ENCODE data around the gene ABCB6. TPM values are rescaled to one million over a fixed set of nuclear protein-coding genes. Genes with fewer than 3 reads are reported as not detected.

ABCB6 gene
- total RNA-seq (2013; cell fraction: nucleolus; rRNA removed): 40.5 and 41.4 TPM in 2 replicates
- 15.4 and 16.9 TPM in 2 replicates for total RNA-seq (2014; rRNA removed)
- 8.8 TPM in 2 replicates for total RNA-seq (2014; rRNA removed; fragmentation: Illumina TruSeq; extraction: Trizol)
- 13.2 and 13.9 TPM in 2 replicates for total RNA-seq (2021)
- polyA plus RNA-seq (2011; ENCODE audit: low read depth): 11.6 TPM
- polyA plus RNA-seq (2011; rRNA removed): 9.7 and 21.8 TPM in 2 replicates
- polyA plus RNA-seq (2011; cell fraction: cytosol; rRNA removed): 10.1 and 12.4 TPM in 2 replicates
- polyA plus RNA-seq (2011; cell fraction: nucleus; rRNA removed): 84.9 and 122 TPM in 2 replicates
- 20.7 and 25.0 TPM in 2 replicates for polyA plus RNA-seq (2012)
- polyA plus RNA-seq (2014; fragmentation: Illumina TruSeq; extraction: Trizol): 9.8 and 14.3 TPM in 2 replicates
- polyA plus RNA-seq (2014; fragmentation: Nextera tagmentation; extraction: Ambion mirVana): 10 to 100 TPM in 1 of 2 experiments, 1 to 10 TPM in 1; 2.3 to 10.1 TPM
- polyA plus RNA-seq (2014; rRNA removed): 9.8 and 14.6 TPM in 2 replicates
- 10 to 100 TPM; 20.0 to 22.1 TPM for polyA plus RNA-seq (2016; fragmentation: Nextera tagmentation; extraction: Ambion mirVana)
- polyA minus RNA-seq (2011; rRNA and poly(A)+ RNA removed): 19.2 and 24.5 TPM in 2 replicates
- 6.9 and 7.4 TPM in 2 replicates for polyA minus RNA-seq (2011; cell fraction: cytosol; rRNA and poly(A)+ RNA removed)
- polyA minus RNA-seq (2011; cell fraction: nucleus; rRNA and poly(A)+ RNA removed): 27.6 and 43.4 TPM in 2 replicates
- percentile 70 among the genes with signal in this experiment for Bru-seq, nascent RNA
- BruChase-seq, experiment 1, labeled RNA remaining after a 6-hour chase: percentile 79 among the genes with signal in this experiment
- BruChase-seq, experiment 2, labeled RNA remaining after a 2-hour chase: percentile 81 among the genes with signal in this experiment
- long read RNA-seq, experiment 1, partial matches to known transcripts: 0 of 2 reads
- long read RNA-seq, experiment 1, other reads (novel, unspliced or antisense): 0 of 2 reads
- long read RNA-seq, experiment 2, transcript ABCB6-201 (19 exons, 3,045 nt): major isoform, 6 of 13 reads
- long read RNA-seq, experiment 2, partial matches to known transcripts: 4 of 13 reads
- long read RNA-seq, experiment 2, other reads (novel, unspliced or antisense): 3 of 13 reads

DNA sequence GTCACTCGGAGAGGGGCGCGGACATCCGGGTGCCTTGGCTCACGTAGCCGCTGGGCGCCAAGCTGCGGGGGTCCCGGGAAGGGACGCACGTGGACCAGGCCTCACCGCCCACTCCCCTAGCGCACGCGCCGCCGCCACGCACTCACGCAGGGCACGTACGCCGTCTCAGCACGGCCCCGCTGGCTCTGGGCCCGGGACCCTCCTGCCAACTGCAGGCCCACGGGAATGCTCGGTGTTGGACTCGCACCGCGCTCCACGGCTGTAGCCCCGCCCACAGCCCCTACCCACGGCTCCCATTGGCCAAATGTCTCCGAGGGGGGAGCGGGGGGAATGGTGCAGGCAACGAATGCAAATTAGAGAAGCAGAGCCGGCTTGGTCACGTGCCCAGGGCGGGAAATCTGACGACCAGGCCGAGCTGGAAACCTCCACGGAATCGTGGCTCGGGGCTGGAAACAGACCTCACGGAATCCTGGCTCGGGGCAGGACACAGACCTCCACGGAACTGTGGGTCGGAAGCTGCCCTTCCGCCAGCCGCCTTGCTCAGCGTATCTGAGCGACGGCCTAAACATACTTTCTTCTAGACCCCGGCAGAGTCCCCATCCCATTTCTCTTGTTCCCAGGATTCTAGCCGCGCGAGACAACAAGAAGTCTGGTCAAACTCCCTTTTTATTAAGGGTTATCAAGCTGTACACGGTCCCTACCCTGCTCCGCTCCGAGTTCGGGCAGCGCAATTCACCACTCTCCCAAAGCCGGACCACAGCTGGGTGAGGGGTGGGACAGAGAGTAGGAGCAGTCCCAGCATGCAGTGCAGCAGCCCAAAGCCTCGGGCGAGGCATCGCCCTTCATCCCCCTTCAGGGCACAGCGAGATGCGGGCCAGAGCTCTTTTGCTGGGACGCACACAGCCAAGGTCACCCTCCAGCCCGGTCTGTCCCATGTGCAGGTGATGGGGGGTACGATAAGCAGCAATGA is at the start of gene ABCB6:
TSS of gene ABCB6 (minus strand) at position 227 of the 970 bp plus-strand sequence. CDS start 285 bp downstream, outside the sequence.
- no peaks in the 10 kb centered on the region for H3K9me3 ChIP-seq (replicated peaks; ENCODE audit: control insufficient read depth, insufficient read depth, low read length)
- in situ Hi-C loops (cut with MboI): no loop called here
- H4K20me1 ChIP-seq (ENCODE audit: control insufficient read depth, insufficient read depth): no peaks in the 10 kb centered on the region; the same call in 1 of the 2 replicates
- peak within 1 kb of the TSS; percentile 99 for H3K4me2 ChIP-seq (ENCODE audit: control insufficient read depth, insufficient read depth)
- intact Hi-C loops (cut with micrococcal nuclease; ENCODE audit: unreplicated experiment): loop anchor here (2.0 kb wide), 1 partner anchor 76 kb away; no protein-coding TSS in a partner anchor
- peak; percentile 92 for FAIRE-seq
- peak within 1 kb of the TSS; percentile 76 for H3K9ac ChIP-seq (ENCODE audit: control insufficient read depth, insufficient read depth, low read length)
- WGBS (ENCODE audit: insufficient coverage, insufficient replicate concordance, low lambda C conversion rate, missing lambda C conversion rate): 28% methylated on average over 71 of the region's 71 CpGs
- ChIA-PET POLR2A (interaction anchor here (0.6 to 3.8 kb wide), 9 partner anchors 11 to 332 kb away, joined by 3 to 21 read pairs (median 5); partner anchors contain the start of genes ANKZF1, ATG9A, CNPPD1 and GLB1L), RAD21 (ENCODE audit: unreplicated experiment) (interaction anchor here (0.9 to 2.2 kb wide), 3 partner anchors 11 to 59 kb away, joined by 3 to 11 read pairs (median 4); partner anchors contain the start of genes ANKZF1 and ATG9A), SMC1A (ENCODE audit: uncharacterized antibody, unreplicated experiment) (interaction anchor here (0.7 to 1.8 kb wide), 8 partner anchors 10 to 61 kb away, joined by 3 to 8 read pairs (median 4); partner anchors contain the start of genes ANKZF1, ATG9A, CNPPD1 and GLB1L), CTCF (interaction anchor here (0.6 to 1.7 kb wide), 4 partner anchors 9 to 76 kb away, joined by 3 to 5 read pairs (median 3); no protein-coding TSS in a partner anchor)
- peak; percentile 63 for DNase-seq (ENCODE audit: low read depth, low spot score)
- H3K27ac ChIP-seq (ENCODE audit: control insufficient read depth, insufficient read depth): peak within 1 kb of the TSS; percentile 63
- H3K27me3 ChIP-seq (replicated peaks in 1 of 2; ENCODE audit: control insufficient read depth in 2 of 2, insufficient read depth in 2 of 2, low read length in 1 of 2): no peaks in the 10 kb centered on the region
- peaks cover 16% of the 10 kb centered on the region for H3K4me1 ChIP-seq (ENCODE audit: control insufficient read depth, insufficient read depth, low read length)
- H3K79me2 ChIP-seq (ENCODE audit: control insufficient read depth, insufficient read depth, low read length): peaks cover 14% of the 10 kb centered on the region
- BruUV-seq (replicated peaks): no TSS peak
- peaks cover 12 to 27% of the 10 kb centered on the region in 2 experiments for H3K36me3 ChIP-seq (ENCODE audit: control insufficient read depth in 2 of 2, insufficient read depth in 2 of 2, low read length in 1 of 2)
- H3K4me3 ChIP-seq: peak within 1 kb of the TSS; percentile 92
- H2AFZ ChIP-seq (ENCODE audit: control insufficient read depth, low read depth, low read length): peak within 1 kb of the TSS; percentile 79
- ATAC-seq: peak; percentile 92
- TF ChIP-seq NR2C2 (IDR thresholded peaks at IDR 0.05; ENCODE audit: borderline replicate concordance, control insufficient read depth, insufficient read length, low read depth) (no peak), CHD1 (IDR thresholded peaks at IDR 0.05; ENCODE audit: low read depth, low read length) (no peak), SP1 (IDR thresholded peaks at IDR 0.05; ENCODE audit: low read depth, low read length) (peak; percentile 42), ZNF687 (IDR thresholded peaks at IDR 0.05) (peak; percentile 89), ESRRA (IDR thresholded peaks at IDR 0.05; ENCODE audit: low read length) (no peak), HCFC1 (IDR thresholded peaks at IDR 0.05; ENCODE audit: low read length) (no peak; the same call in 1 of the 2 replicates), MTA2 (IDR thresholded peaks at IDR 0.05; ENCODE audit: low read depth) (0 out of 2 replicates have a peak, but pooled peaks have one; percentile 9), CHD2 (IDR thresholded peaks at IDR 0.05; ENCODE audit: borderline replicate concordance, low read depth, low read length) (0 out of 2 replicates have a peak, but pooled peaks have one; percentile 38), BHLHE40 (IDR thresholded peaks at IDR 0.05; ENCODE audit: borderline replicate concordance in 1 of 2, low read depth in 2 of 2, low read length in 1 of 2) (peak; percentile 92 to 97), BACH1 (IDR thresholded peaks at IDR 0.05; ENCODE audit: borderline replicate concordance) (peak; percentile 93), IKZF2 (IDR thresholded peaks at IDR 0.05) (peak in 1 of 2 experiments; percentile 26; a peak in 1 of 4 replicates), MYB (IDR thresholded peaks at IDR 0.05; ENCODE audit: borderline replicate concordance, low read depth, low read length) (no peak), POLR2A (IDR thresholded peaks at IDR 0.05; ENCODE audit: low read depth, low read length) (peak; percentile 95)
- TF ChIP-seq, protein P1, sequence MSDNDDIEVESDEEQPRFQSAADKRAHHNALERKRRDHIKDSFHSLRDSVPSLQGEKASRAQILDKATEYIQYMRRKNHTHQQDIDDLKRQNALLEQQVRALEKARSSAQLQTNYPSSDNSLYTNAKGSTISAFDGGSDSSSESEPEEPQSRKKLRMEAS (IDR thresholded peaks at IDR 0.05; ENCODE audit: low read depth, low read length): peak; percentile 89

All from GM12878 (cell line).